ENCODE data around the gene AGAP1.

GRCh38 chr2:236034974-236035373 is 541.1 kb downstream of the AGAP1 start:
- TF ChIP-seq, protein P1, sequence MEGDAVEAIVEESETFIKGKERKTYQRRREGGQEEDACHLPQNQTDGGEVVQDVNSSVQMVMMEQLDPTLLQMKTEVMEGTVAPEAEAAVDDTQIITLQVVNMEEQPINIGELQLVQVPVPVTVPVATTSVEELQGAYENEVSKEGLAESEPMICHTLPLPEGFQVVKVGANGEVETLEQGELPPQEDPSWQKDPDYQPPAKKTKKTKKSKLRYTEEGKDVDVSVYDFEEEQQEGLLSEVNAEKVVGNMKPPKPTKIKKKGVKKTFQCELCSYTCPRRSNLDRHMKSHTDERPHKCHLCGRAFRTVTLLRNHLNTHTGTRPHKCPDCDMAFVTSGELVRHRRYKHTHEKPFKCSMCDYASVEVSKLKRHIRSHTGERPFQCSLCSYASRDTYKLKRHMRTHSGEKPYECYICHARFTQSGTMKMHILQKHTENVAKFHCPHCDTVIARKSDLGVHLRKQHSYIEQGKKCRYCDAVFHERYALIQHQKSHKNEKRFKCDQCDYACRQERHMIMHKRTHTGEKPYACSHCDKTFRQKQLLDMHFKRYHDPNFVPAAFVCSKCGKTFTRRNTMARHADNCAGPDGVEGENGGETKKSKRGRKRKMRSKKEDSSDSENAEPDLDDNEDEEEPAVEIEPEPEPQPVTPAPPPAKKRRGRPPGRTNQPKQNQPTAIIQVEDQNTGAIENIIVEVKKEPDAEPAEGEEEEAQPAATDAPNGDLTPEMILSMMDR (IDR thresholded peaks at IDR 0.05) = no peak
- TF ChIP-seq POLR2A (IDR thresholded peaks at IDR 0.05) = no peak
